Uterus (tissue), 4 donors: ENCODE measurements around the gene FEM1B. TPM values are rescaled to one million over a fixed set of nuclear protein-coding genes. Genes with fewer than 3 reads are reported as not detected.

Experiments
- DNase-seq, 2 donors: peaks; one replicate each; pipeline ENCODE4 v3.0.0-alpha.2; 2019 to 2020
- H3K27ac ChIP-seq, 2 donors: fragments of 200-600 bp; sonication (generic); 1 replicate in 1 of 2; 2 replicates in 1 of 2; pipeline ENCODE4 v1.5.1; 2016 to 2018
- H3K27me3 ChIP-seq, 2 donors: fragments of 200-600 bp; sonication (generic); one replicate each; pipeline ENCODE4 v1.5.1; 2018 to 2019; ENCODE audit warnings: control low read depth in 1 of 2
- H3K36me3 ChIP-seq, 2 donors: fragments of 200-600 bp; sonication (generic); one replicate each; pipeline ENCODE4 v1.5.1; 2019; ENCODE audit warnings: control low read depth in 1 of 2
- H3K4me1 ChIP-seq, 2 donors: fragments of 200-600 bp; sonication (generic); one replicate each; pipeline ENCODE4 v1.5.1; 2018 to 2019; ENCODE audit warnings: control low read depth in 1 of 2
- H3K4me3 ChIP-seq, 2 donors: fragments of 200-600 bp; sonication (generic); 1 replicate in 1 of 2; 2 replicates in 1 of 2; pipeline ENCODE4 v1.5.1; 2018 to 2019; ENCODE audit warnings: mild to moderate bottlenecking in 1 of 2
- H3K9me3 ChIP-seq, 2 donors: fragments of 200-600 bp; sonication (generic); one replicate each; pipeline ENCODE4 v1.5.1; 2019; ENCODE audit warnings: control low read depth in 1 of 2
- POLR2A ChIP-seq, 2 donors: fragments of 450-650 bp; IDR thresholded peaks; one replicate each; pipeline ENCODE4 v1.6.1; 2016; ENCODE audit warnings: antibody characterized with exemption in 2 of 2, mild to moderate bottlenecking in 1 of 2, moderate library complexity in 1 of 2
- intact Hi-C: fragments of 100-400 bp; cut with DNase I; formaldehyde crosslinking; loops from one replicate; pipeline ENCODE4 v1.15.1; 2023; ENCODE audit warnings: low total_unique reads
- total RNA-seq, 4 donors: library from RNA; depleted of rRNA in 3 of 4; stranded (reverse); fragments of >200 nt in 3 of 4; gene quantifications; one replicate each; pipeline versions ENCODE4 v1.1.0 to v1.2.4, GENCODE V29; 2014 to 2023
- TF ChIP-seq, protein P1 (sequence below), 4 experiments: fragments of 200-600 bp in 2 of 4; fragments of 450-650 bp in 2 of 4; sonication (generic) in 2 of 4; IDR thresholded peaks; one replicate each; pipeline ENCODE4 v1.5.1; 2016 to 2019; ENCODE audit warnings: antibody characterized with exemption in 4 of 4, mild to moderate bottlenecking in 2 of 4, moderate library complexity in 1 of 4
- donor health status: DM: yes; HTN: yes; CAD: no.

The FEM1B gene
- total RNA-seq, 4 donors from 2014 or later = 39.4 to 130 (median 77.4) TPM

DNA sequence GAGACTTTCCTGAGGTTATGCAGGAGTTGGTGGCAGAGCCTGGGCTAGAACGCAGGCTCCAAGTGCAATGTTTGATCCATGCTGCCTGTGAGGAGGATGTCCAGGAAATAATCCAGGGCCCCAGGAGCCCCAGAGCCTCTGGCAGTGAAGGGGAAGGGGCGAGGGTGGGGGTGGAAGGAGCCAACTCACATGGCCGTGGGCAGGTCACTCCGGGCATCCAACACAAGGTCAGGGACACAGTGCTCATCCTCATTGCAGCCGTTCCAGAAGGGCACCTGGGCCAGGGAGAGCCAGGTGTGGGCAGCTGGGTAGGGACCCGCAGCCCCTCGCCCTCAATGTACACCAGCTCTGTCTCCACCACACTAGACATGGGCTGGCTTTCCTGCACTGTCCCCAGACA is 43.7 kb downstream of the FEM1B start:
- H3K36me3 ChIP-seq = no peaks in the 10 kb centered on the region
- intact Hi-C loops = no loop called here
- peak overlapping the region in 1 of 2 donors; percentile 19 for H3K27ac ChIP-seq
- no peaks in the 10 kb centered on the region for H3K4me1 ChIP-seq
- TF ChIP-seq, protein P1, sequence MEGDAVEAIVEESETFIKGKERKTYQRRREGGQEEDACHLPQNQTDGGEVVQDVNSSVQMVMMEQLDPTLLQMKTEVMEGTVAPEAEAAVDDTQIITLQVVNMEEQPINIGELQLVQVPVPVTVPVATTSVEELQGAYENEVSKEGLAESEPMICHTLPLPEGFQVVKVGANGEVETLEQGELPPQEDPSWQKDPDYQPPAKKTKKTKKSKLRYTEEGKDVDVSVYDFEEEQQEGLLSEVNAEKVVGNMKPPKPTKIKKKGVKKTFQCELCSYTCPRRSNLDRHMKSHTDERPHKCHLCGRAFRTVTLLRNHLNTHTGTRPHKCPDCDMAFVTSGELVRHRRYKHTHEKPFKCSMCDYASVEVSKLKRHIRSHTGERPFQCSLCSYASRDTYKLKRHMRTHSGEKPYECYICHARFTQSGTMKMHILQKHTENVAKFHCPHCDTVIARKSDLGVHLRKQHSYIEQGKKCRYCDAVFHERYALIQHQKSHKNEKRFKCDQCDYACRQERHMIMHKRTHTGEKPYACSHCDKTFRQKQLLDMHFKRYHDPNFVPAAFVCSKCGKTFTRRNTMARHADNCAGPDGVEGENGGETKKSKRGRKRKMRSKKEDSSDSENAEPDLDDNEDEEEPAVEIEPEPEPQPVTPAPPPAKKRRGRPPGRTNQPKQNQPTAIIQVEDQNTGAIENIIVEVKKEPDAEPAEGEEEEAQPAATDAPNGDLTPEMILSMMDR (IDR thresholded peaks at IDR 0.05) = no peak
- H3K9me3 ChIP-seq = no peaks in the 10 kb centered on the region
- no peak overlapping the region for H3K4me3 ChIP-seq
- no peak for DNase-seq
- H3K27me3 ChIP-seq = no peaks in the 10 kb centered on the region

- intact Hi-C loops = no loop called here
- no peak for TF ChIP-seq POLR2A (IDR thresholded peaks at IDR 0.05)
- TF ChIP-seq, protein P1 (IDR thresholded peaks at IDR 0.05) = no peak
- Histone ChIP-seq H3K4me1 (no peaks in the 10 kb centered on the region), H3K4me3 (no peak overlapping the region), H3K27me3 (no peaks in the 10 kb centered on the region), H3K27ac (no peak overlapping the region), H3K9me3 (no peaks in the 10 kb centered on the region), H3K36me3 (no peaks in the 10 kb centered on the region)
- DNase-seq = no peak
Observed at GRCh38 chr15:68322796-68323195, 45.3 kb downstream of the FEM1B start.

DNA sequence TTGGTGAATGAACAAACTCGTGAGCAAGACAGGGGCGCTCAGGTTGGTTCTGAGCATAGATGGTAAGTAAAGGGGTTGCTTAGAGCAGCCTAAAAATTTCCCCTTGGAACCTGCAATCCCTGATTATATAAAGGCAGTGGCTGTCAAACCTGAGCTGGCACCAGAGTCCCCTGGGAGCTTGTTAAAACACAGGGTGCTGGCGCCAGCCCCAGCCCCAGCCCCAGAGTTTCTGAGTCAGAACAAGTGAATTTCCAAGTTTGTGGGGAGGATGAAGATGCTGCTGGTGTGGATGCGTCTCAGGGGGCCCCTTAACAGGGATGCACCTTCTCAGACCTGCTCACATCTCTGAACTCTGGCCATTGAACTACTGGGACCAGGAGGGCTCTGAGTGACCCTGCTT is 48.2 kb downstream of the FEM1B start:
- Histone ChIP-seq H3K27ac (no peak overlapping the region), H3K4me3 (no peak overlapping the region), H3K9me3 (no peaks in the 10 kb centered on the region), H3K4me1 (no peaks in the 10 kb centered on the region), H3K27me3 (no peaks in the 10 kb centered on the region), H3K36me3 (no peaks in the 10 kb centered on the region)
- TF ChIP-seq, protein P1 (IDR thresholded peaks at IDR 0.05) = no peak
- no peak for TF ChIP-seq POLR2A (IDR thresholded peaks at IDR 0.05)
- intact Hi-C loops = no loop called here
- no peak for DNase-seq

DNA sequence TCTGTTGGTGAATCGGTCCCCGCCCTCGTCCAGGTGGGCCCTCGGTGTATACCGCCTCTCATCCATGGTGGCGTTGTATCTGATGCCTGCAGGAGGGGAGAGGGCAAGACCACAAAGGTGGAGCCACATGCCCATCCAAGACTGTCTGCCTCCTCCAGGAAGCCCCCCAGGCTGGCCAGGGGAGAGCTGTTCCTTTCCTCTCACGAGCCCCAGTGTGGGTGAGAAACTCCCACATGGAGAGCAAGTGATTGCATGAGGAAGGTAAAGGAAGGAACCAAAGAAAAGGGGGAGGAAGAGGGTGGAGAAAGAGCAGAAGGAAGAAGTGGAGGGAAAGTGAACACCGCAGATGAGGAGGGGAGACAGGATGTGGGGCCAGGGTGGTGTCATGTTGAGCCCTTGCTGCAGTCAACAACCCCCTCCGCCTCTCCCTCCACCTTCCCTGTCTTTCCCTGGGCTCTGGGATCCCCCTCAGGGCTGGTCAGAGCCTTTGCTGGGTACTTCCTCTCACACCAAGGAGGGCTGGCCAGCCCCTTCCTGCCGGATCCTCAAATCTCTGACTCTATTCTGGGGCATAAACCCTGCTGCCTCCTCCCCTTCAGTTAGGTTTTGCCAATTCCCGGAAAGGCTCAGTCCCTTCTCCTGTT is 49.3 kb downstream of the FEM1B start:
- TF ChIP-seq, protein P1 (IDR thresholded peaks at IDR 0.05) = no peak
- no peak for TF ChIP-seq POLR2A (IDR thresholded peaks at IDR 0.05)
- intact Hi-C loops = no loop called here

GRCh38 chr15:68328443-68328842 is 50.9 kb downstream of the FEM1B start:
- Histone ChIP-seq H3K27ac (peak overlapping the region in 1 of 2 donors; percentile 43), H3K27me3 (no peaks in the 10 kb centered on the region), H3K36me3 (no peaks in the 10 kb centered on the region), H3K9me3 (no peaks in the 10 kb centered on the region), H3K4me1 (no peaks in the 10 kb centered on the region), H3K4me3 (no peak overlapping the region)
- intact Hi-C loops = no loop called here
- TF ChIP-seq, protein P1 (IDR thresholded peaks at IDR 0.05) = no peak
- TF ChIP-seq POLR2A (IDR thresholded peaks at IDR 0.05) = no peak
- no peak for DNase-seq

More for the DNA sequence above, 49.3 kb downstream of the FEM1B start:
- H3K27ac ChIP-seq = peak overlapping the region in 1 of 2 donors; percentile 43
- no peaks in the 10 kb centered on the region for H3K36me3 ChIP-seq
- no peaks in the 10 kb centered on the region for H3K9me3 ChIP-seq
- H3K4me3 ChIP-seq = no peak overlapping the region
- H3K27me3 ChIP-seq = no peaks in the 10 kb centered on the region
- DNase-seq = no peak
- H3K4me1 ChIP-seq = no peaks in the 10 kb centered on the region
